Stimulated activated CD8-positive, alpha-beta memory T cell treated with anti-CD3 and anti-CD28 coated beads, Interleukin-2, amount 100 ng/mL, for 1 hour (primary cell): ENCODE measurements around the gene SIRPD.
"Not testable (repeated sequence)": the region's sequence is repeated elsewhere in the genome, so short reads cannot be mapped to it uniquely, and the experiment has no call there.

Experiments used
- DNase-seq, 2 donors: peaks; one replicate each; pipeline ENCODE4 v3.0.0-alpha.2; 2020; ENCODE audit warnings: low read depth in 2 of 2

SIRPD gene

DNA sequence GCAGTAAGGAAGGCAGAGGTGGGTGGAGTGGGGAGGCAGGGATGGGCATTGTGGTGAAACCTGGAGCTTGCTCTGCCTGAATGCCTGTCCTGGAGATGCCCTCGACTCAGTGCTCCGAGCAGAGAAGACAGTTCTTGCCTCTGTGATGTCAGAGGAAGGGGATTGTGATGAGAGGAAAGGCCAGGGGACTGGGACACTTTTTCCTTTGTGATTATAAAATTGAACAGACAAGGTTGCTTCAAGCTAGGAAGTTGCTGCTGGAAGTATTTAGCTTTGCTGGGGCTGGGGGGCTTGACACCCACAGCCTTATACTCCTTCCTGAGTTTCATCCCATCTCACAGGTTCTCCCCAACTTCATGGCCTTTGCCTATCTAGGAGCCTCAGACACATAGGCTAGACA, at the start of gene SIRPD:
Gene SIRPD, minus strand, starts transcription at position 101 of the 400 bp plus-strand sequence. Its CDS starts 52 bp downstream, at position 49.
- DNase-seq = no peak

DNA sequence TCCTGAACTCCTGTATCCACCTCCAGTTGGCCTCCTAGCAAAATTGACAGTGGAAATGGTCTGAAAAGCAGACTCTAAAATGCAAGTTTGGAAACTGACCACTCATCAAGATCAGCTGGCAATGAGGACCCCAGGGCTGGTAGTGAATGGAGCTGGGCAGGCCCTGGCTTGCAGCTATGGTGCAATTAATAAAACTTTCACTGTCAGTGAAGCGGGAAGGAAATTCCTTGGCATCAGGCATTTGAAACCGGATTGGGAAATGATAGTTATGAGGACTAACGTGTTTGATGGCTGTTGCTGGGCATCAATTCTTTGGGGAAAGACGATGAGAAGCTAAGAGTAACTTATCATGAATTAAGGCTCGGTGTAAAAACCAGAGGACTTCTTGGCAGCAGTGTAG, 43.2 kb upstream of the SIRPD start:
- no peak for DNase-seq

DNA sequence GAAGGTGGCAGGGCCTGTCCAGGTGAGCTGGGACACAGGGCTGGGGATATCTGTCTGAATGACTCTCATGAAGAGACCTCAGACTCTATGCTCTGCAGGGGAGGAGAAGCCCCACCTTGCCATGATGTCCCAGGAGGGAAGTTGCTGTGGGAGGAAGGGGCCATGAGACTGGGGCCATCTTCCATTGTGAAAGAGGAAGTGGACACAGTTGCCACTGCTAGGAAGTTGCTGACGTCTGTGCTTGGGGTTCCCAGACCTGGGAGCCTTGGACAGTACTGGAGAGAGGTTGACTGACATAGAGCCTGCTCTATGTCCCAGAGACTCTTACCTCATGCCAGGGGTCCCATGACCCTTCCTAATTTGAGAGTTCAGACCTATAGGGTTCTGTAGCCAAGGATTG, 37.8 kb upstream of the SIRPD start:
- DNase-seq = no peak

DNA sequence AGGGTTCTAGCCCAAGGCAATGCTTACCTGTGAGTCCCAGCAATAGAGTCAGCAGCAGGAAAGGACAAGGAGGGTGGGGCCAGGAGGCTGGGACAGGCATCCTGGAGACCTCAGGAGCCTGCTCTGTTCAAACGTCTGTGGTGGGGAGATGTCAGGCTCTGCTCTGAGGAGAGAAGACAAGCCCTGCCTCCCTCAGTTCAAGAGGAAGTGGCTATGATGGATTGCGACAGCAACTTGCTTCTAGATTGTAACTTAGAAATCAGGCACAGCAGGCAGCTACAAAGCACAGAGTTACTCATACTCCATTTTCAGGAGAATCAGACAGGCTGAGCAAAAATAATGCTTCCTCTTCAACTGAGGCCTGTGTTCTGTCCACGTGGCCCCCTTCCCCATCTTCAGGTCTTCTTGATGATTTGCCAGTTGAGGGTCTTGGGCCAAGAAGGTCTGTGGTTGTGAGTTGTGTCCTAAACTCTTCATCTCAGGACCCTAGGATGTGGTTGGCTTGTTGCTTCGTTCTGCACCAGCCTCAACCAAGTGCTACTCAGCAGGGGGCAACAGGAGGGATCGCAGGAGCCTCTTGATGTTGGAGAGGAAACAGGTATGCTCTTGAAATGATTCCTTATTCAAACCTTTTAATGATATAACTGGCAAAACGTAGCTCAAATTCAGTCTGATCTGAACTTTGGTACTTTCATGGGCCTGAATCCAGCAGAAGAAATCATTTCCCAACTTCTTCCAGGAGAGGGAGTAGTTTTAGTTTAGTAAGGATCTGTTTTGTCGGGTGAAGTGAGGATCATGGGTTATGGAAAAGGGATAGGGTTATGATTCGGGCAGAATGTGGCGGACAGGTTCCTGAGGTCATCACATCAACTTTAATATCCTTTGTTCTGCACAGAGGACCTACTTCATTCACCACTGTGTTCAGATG, 31.3 kb upstream of the SIRPD start:
- no peak for DNase-seq

DNA sequence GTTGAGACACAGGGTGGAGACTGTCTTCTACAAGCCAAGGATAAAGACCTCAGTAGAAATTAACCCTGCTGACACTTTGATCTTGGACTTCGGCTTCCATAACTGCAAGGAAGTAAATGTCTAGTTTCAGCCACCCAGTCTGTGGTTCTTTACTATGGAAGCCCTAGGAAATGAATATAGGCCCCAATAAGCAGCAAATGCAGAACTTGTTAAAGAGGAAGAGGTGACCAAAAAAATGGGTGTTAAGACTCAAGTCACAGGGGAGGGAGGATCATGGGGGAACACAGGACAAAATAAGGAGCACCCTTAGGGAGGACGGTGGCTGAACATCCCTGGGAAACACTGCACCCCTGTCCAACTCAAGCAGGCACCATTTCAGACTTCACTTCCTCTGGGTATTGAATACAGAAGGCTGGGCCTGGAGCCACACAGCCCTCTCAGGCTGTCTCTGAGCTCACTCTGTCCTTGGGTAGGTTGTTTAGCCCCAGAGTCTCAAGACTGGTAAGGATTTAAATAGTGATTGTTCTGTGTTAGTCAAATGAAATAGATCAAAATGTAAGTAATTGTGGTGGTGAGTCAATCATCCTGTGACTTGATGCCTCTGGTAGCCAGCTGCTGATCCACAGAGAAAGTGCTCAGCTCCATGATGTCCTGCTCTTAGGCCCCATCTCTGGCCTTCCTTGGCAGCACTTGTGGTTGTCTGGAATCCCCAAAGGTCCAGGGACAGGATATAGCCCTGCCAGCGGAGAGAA, 30.5 kb upstream of the SIRPD start:
- DNase-seq = no peak

DNA sequence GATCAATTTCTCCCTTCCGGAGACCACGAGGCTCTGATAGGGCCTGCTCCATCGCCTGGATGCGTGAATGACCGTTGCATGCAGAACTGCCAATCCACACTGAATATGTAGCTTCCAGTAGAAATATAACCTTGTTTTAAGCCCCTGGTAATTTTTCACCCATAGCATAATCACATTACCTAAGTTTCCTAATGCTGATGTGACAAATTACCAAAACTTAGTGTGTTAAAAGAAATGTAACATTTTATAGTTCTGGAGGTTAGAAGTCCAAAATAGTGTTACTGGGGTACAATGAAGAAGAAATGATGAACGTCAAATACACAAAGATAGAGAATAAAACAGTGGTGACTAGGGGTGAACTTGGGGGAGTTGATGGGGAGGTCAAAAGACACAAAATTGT, 22.0 kb upstream of the SIRPD start:
- DNase-seq = no peak

DNA sequence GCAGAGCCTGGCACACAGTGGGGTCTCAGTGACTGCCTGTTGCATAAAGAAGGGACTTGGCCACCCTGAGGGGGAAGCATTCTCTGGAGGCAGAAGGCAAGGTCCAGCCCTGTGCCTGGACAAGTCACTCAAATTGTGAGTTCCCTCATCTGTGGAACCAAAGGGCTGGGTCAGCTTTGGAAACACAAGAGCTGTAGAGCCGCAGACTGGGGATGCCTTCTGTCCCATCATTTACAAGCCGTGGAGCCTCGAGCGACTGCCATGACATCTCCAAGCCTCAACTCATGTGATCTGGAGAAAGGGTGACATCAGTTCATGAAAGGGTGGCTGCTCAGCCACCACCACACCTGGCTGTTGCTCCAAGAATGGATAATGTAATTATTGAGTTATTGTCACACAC, 20.4 kb upstream of the SIRPD start:
- DNase-seq = no peak

DNA sequence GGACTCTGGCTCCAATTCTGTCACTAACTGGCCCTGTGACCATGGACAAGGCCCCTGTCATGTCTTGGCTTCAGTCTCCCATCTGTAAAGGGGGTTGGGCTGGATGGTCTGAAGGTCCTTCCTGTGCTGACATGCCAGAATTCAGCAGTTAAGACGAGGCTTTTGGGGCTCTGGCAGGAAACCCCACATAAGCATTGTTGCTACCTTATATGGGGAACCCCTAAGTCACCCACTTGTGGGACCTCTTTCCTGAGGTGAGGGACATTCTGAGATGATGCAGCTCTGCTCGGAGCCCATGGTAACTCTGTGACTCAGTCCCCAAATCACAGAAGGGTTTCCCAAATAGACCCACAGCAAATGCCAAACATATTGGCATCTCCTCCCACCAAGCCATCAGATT, 19.8 kb upstream of the SIRPD start:
- not testable (repeated sequence) for DNase-seq

DNA sequence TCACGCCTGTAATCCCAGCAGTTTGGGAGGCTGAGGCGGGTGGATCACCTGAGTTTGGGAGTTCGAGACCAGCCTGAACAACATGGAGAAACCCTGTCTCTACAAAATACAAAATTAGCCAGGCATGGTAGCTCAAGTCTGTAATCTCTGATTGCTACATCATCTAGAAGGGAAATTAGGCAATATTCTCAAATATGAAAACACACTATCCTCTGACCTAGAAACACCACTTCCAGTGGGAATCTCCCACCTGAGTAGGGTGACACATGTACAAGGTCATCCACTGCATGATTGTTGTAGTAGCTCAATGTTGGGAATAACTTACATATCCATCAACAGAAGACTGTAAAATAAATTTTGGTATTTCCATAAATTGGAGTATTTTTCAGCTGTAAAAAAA, 19.1 kb upstream of the SIRPD start:
- no peak for DNase-seq

DNA sequence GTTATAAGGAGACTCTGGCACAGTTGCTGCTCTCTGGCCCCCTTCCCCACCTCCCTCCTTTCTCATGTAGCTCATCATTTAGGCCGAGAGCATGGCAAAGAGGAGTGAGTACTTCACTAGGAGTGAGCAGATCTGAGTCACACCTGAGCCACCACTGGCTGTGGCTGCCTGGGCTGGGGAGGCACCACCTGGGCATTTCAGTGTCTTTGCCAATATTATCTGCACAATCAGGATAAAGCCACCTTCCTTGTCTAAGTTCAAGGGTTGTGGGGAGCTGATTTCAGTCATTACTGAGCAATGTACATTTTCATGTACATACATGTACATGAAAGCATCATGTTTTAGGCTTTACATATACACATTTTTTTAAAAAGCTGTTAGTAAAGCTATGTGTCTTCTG, 18.5 kb upstream of the SIRPD start:
- not testable (repeated sequence) for DNase-seq

DNA sequence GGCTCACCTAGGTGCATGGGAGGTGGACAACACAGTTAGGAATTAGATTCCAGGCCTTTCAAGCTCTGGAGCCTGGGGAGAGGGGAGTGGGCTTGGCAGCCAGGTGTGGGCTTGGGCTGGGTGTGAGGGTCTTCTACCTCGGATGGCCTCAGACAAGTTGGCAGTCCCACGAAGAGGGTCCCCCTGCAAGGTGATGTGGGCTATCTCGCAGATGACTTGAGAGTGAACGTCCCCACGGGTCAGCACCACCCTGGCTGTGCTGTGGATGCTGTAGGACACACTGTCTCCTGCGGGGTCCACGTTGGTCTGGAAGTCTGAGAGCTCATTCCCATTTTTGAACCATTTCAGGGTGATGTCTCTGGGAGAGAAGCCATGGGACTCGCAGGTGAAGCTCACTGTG, 14.1 kb upstream of the SIRPD start:
- DNase-seq = not testable (repeated sequence)

DNA sequence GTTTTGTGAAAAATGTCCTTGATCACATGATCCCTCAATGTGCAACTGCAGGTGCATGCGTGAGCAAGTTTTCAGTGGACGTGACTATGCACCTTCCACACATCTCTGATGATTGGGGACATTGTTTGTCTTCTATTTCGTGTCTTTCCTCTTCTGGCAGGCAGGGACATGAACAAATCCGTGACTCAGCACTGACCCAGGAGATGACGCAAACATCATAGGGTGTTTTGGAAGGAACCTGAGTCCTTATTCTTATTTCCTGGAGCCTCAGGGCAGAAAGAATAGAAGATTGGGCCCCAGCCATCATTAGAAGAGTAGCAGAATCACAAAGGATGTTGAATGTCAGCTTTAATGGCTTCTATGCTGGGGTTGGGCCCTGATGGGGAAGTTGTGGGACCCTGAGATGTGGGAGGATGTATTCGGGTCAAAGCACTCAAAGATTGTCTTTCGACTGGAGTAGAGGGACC, 11.9 kb upstream of the SIRPD start:
- no peak for DNase-seq

DNA sequence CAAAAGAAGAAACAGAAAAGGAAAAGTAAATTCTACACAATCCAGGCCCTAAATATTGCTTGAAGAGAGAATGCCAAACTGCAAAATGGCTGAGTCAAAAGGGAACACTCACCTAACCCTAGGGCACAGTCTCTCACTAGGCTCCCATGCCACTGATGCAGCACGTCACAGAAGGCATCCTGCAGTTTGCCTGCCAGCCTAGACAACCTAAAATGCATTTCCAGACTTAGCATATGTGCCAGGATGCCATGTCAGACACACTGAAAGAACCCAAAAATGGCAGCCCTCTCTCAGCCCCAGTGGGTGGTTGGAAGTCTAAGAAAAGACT, 10.6 kb upstream of the SIRPD start:
- no peak for DNase-seq

DNA sequence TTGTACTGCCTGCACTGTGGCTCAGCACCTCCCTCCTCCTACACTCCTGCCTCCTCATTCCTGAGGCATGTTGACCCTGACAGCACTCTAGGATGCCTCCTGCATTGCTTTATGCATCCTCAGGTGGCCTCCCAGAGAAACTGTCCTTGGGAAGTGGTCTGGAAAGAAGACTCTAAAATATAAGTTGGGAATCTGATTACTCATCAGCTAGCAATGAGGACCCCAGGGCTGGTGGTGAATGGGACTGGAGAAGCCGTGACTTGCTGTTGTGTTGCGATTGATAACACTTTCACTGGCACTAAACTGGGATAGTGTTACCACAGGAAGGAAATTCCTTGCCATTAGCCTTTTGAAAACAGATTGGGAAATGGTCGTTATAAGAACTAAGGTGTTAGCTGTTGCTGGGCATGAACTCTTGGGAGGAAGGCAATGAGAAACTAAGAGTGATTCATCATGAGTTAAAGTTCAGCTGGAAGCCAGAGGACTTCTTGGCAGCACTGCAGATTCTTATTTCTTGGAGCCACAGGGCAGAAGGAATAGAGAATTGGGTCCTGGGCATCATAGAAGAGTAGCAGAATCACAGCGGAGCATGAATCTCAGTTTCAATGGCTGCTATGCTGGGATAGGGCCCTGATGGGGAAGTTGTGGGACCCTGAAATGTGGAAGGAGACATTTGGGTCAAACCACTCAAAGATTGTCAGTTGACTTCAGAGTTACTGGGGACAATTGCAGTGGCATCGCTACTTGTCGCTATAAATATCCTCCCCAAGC, 10.1 kb upstream of the SIRPD start:
- no peak for DNase-seq

DNA sequence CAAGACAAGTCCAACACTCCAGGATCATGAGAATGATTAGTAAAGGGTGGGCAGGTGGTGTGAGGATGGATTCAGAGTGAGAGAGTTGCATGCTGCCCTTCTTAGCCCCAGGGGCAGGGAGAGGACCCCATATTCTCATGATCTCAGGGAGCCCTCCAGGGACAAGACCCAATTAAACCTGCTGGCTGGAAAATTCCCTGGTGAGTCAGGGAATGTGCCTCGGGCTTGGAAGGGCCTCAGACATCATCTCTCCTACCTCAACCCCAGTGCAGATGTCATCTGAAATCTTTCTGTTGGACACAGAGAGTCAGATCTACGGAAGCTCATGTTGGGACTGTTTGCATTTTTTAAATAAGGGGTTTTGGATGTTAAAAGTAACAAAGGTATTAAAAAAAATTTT, 9.2 kb upstream of the SIRPD start:
- DNase-seq = no peak

DNA sequence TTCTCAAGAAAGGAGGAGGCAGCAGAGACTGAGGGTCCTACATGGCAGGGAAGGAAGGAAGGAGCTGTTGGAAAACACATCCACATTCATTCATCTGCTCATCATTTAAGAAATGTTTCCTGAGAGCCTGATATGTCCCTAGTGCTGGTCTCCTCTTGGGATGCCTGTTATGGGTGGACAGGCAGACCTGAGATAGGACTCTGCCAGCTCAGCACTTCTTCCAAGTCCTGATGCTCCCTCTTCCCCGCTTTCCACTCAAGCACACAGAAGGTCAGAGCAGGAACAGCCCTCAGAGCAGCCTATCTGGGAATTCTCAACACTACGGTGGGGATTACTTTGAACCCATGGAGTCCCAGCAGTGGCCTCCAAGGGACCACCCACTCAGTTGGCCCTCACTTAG, 8.0 kb upstream of the SIRPD start:
- DNase-seq = no peak

DNA sequence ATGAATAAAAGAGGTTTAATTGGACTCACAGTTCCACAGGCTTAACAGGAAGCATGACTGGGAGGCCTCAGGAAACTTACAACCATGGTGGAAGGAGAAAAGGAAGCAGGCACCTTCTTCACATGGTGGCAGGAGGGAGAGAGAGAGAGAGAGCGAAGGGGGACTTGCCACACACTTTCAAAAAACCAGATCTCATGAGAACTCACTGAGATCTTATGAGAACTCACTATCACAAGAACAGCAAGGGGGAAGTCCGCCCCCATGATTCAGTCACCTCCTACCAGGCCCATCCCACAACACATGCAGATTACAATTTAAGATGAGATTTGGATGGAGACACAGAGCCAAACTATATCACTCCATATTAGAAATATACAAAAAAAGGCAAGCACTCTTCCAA, 6.1 kb upstream of the SIRPD start:
- DNase-seq = no peak

DNA sequence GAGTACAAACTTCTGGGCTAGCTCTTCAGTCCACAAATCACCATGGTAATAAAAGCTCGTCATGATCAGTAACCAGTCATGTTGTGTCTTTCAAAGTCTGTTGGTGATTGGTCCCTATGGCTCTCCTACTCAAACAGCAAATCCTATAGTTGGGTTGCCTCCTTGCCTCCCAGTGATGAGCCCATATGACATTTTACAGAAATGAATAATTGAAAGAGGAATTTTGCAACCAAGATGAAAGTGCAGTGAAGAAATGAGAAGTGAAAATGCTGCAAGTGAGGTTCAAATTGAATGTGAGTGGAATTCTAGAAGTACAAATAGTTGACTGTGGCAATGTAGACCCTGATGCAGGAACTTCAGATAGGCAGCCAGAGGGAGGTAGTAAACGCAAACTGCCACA, 5.1 kb upstream of the SIRPD start:
- no peak for DNase-seq

DNA sequence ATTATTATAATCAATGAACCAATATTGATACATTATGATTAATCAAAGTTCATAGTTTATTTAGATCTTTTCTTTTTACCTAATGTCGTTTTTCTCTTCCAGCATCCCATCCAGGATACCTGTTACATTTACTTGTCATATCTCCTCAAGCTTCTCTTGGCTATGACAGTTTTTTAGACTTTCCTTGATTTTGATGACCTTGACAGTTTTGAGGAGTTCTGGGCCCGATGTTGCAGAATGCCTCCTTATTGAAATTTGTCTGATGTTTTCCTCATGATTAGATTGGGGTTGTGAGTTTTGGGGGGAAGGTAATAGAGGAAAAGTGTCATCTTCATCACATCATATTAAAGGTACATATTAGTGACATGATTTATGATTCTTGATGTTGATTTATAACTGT, 3.8 kb upstream of the SIRPD start:
- no peak for DNase-seq

DNA sequence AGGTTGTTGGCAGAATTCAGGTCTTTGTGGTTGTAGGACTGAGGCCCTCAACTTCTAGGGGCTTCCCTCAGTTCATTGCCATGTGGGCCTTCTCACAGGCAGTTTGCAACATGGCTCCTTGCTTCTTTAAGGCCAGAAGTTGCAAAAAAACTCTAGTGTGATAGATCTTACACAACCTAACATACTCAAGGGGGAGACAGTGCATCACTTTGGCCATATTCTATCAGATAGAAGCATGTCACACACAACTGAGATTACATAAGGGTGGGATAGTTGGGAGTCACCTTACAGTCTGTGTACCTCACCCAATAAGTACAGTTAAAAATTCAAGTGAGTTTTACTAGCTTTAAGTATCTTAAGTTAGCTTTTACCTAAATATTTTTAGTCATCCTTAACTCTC, 1.6 kb downstream of the SIRPD start:
- DNase-seq = no peak

DNA sequence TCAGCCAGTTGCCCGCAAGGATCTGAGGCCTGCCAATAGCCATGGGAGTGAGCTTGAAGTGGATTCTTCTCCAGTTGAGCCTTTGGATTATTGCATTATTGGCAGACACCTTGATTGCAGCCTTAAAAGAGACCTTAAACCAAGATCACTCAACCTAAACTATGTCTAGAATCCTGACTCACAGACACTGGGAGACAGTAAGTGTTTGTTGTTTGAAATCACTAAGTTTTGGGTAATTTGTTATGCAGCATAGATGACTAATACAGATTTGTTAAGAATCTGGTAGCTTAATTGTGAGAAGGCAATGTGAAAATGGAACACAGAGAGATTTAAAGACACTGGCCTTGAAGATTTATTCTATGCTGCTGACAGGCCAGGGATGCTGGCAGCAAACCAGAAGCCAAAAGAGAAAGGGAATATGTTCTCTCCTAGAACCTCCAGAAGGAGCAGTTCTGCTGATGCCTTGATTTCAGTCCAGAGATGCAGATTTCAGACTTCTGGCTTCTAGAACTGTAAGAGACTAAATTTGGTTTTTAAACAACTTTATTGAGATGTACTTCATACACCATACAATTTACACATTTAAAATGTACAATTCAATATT, 17.6 kb downstream of the SIRPD start:
- DNase-seq = no peak

DNA sequence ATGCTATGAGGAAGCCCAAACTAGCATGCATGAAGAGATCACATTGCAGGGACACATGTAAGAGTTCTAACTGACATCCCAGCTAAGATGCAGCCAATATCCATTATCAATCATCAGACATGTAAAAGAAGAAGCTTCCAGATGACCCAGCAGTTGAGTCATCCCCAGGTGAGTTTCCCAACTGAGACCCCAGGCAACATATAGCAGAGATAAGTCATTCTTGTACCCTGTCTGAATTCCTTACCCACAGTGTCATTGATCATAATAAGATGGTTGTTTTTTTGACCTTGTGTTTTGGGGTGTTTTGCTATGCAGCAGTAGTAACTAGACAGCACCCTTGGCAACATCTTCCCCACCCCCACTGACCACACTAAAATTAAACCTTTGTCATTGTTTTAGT, 18.9 kb downstream of the SIRPD start:
- no peak for DNase-seq
